Renal cortex interstitium (tissue), 11 donors: ENCODE measurements around the gene C4orf50. TPM values are rescaled to one million over a fixed set of nuclear protein-coding genes. Genes with fewer than 3 reads are reported as not detected.

ENCODE experiments used
- DNase-seq, 11 donors: peaks; one replicate each; pipeline ENCODE4 v3.0.0-alpha.2; 2013; ENCODE audit warnings: low read depth in 9 of 11, low spot score in 4 of 11; ENCODE audit errors: extremely low read depth in 1 of 11
- polyA plus RNA-seq, 3 donors: library from polyadenylated mRNA; unstranded; fragments of 120-200 nt; gene quantifications; one replicate each; pipeline ENCODE4 v1.2.1, GENCODE V29; 2013; ENCODE audit not compliant: insufficient read length in 3 of 3

The C4orf50 gene
- polyA plus RNA-seq, 3 donors, result 0.03 TPM; not detected in 2

GRCh38 chr4:5932035-5932568 is 86.1 kb downstream of the C4orf50 start:
- DNase-seq, result no peak

- no peak for DNase-seq
Observed at GRCh38 chr4:5931526-5931925, 86.7 kb downstream of the C4orf50 start.

- DNase-seq, result no peak
Observed at GRCh38 chr4:5930876-5931275, 87.4 kb downstream of the C4orf50 start.

GRCh38 chr4:5930456-5930855 is 87.8 kb downstream of the C4orf50 start:
- DNase-seq, result no peak

GRCh38 chr4:5928844-5929420 is 89.3 kb downstream of the C4orf50 start:
- no peak for DNase-seq

- no peak for DNase-seq
Observed at GRCh38 chr4:5928274-5928673, 90.0 kb downstream of the C4orf50 start.

GRCh38 chr4:5927747-5928146 is 90.5 kb downstream of the C4orf50 start:
- no peak for DNase-seq

GRCh38 chr4:5927116-5927515 is 91.1 kb downstream of the C4orf50 start:
- DNase-seq, result no peak

GRCh38 chr4:5926598-5926997 is 91.6 kb downstream of the C4orf50 start:
- DNase-seq, result no peak

- DNase-seq, result no peak
Observed at GRCh38 chr4:5925419-5926200, 92.6 kb downstream of the C4orf50 start.

- DNase-seq, result no peak
Observed at GRCh38 chr4:5924461-5925125, 93.6 kb downstream of the C4orf50 start.

- no peak for DNase-seq
Observed at GRCh38 chr4:5923376-5923775, 94.9 kb downstream of the C4orf50 start.

GRCh38 chr4:5922556-5922955 is 95.7 kb downstream of the C4orf50 start:
- no peak for DNase-seq

GRCh38 chr4:5921981-5922380 is 96.2 kb downstream of the C4orf50 start:
- DNase-seq, result no peak

- DNase-seq, result no peak
Observed at GRCh38 chr4:5921101-5921980, 96.9 kb downstream of the C4orf50 start.

- DNase-seq, result no peak
Observed at GRCh38 chr4:5919571-5919970, 98.7 kb downstream of the C4orf50 start.

- DNase-seq, result no peak
Observed at GRCh38 chr4:5919044-5919443, 99.2 kb downstream of the C4orf50 start.

- no peak for DNase-seq
Observed at GRCh38 chr4:5918331-5918985, 99.8 kb downstream of the C4orf50 start.

- DNase-seq, result no peak
Observed at GRCh38 chr4:5917672-5918071, 100.6 kb downstream of the C4orf50 start.
